Measurements from ENCODE around the gene AIG1. TPM values are rescaled to one million over a fixed set of nuclear protein-coding genes. Genes with fewer than 3 reads are reported as not detected.
A peak's percentile ranks its signal among the peaks of the same experiment; 100 is the strongest.

Gene AIG1
- total and polyA plus RNA-seq, 4 donors, result 19.9 to 31.7 (median 27.3) TPM

GRCh38 chr6:143062551-143062950, 1.9 kb downstream of the AIG1 start:
- no peak overlapping the region for H3K4me3 ChIP-seq
- peaks cover 0 to 14% (median 3%) of the 10 kb centered on the region in 5 donors for H3K4me1 ChIP-seq (ENCODE audit: control insufficient read depth in 5 of 5, insufficient read depth in 5 of 5, low read length in 5 of 5)
- no peak overlapping the region for H3K9ac ChIP-seq (ENCODE audit: insufficient read depth in 1 of 2, low read length in 2 of 2)
- no peak for ATAC-seq (ENCODE audit: insufficient read depth, low FRiP score)
- no peaks in the 10 kb centered on the region for H3K36me3 ChIP-seq (ENCODE audit: control insufficient read depth in 4 of 4, insufficient read depth in 4 of 4, low read length in 4 of 4)
- 96 to 98% methylated on average over 1 of the region's 1 CpG for WGBS, 2 donors
- DNase-seq, result peak in 1 of 3 donors; percentile 3
- H3K9me3 ChIP-seq (ENCODE audit: control insufficient read depth in 4 of 4, insufficient read depth in 3 of 4, low read length in 3 of 4), result no peaks in the 10 kb centered on the region
- H3K27me3 ChIP-seq (ENCODE audit: control insufficient read depth in 3 of 3, insufficient read depth in 3 of 3, low read length in 2 of 3), result no peaks in the 10 kb centered on the region
- no peak for TF ChIP-seq CTCF (IDR thresholded peaks at IDR 0.05; ENCODE audit: control extremely low read depth, extremely low read depth)
- H3K27ac ChIP-seq (ENCODE audit: low read depth in 1 of 2, low read length in 1 of 2), result peak overlapping the region in 1 of 2 donors; percentile 45

- Histone ChIP-seq H3K4me1 (ENCODE audit: control insufficient read depth in 5 of 5, insufficient read depth in 5 of 5, low read length in 5 of 5) (peaks cover 0 to 14% (median 3%) of the 10 kb centered on the region in 5 donors), H3K4me3 (no peak overlapping the region), H3K27me3 (ENCODE audit: control insufficient read depth in 3 of 3, insufficient read depth in 3 of 3, low read length in 2 of 3) (no peaks in the 10 kb centered on the region), H3K27ac (ENCODE audit: low read depth in 1 of 2, low read length in 1 of 2) (no peak overlapping the region), H3K36me3 (ENCODE audit: control insufficient read depth in 4 of 4, insufficient read depth in 4 of 4, low read length in 4 of 4) (no peaks in the 10 kb centered on the region), H3K9me3 (ENCODE audit: control insufficient read depth in 4 of 4, insufficient read depth in 3 of 4, low read length in 3 of 4) (no peaks in the 10 kb centered on the region), H3K9ac (ENCODE audit: insufficient read depth in 1 of 2, low read length in 2 of 2) (no peak overlapping the region)
- DNase-seq (no peak), ATAC-seq (ENCODE audit: insufficient read depth, low FRiP score) (no peak)
- no peak for TF ChIP-seq CTCF (IDR thresholded peaks at IDR 0.05; ENCODE audit: control extremely low read depth, extremely low read depth)
These were observed 2.9 kb downstream of the AIG1 start for GRCh38 chr6:143063631-143064030.

- Histone ChIP-seq H3K9ac (ENCODE audit: insufficient read depth in 1 of 2, low read length in 2 of 2) (no peak overlapping the region), H3K4me3 (no peak overlapping the region), H3K27me3 (ENCODE audit: control insufficient read depth in 3 of 3, insufficient read depth in 3 of 3, low read length in 2 of 3) (no peaks in the 10 kb centered on the region), H3K36me3 (ENCODE audit: control insufficient read depth in 4 of 4, insufficient read depth in 4 of 4, low read length in 4 of 4) (no peaks in the 10 kb centered on the region), H3K9me3 (ENCODE audit: control insufficient read depth in 4 of 4, insufficient read depth in 3 of 4, low read length in 3 of 4) (no peaks in the 10 kb centered on the region), H3K4me1 (ENCODE audit: control insufficient read depth in 5 of 5, insufficient read depth in 5 of 5, low read length in 5 of 5) (peaks cover 0 to 14% (median 3%) of the 10 kb centered on the region in 5 donors), H3K27ac (ENCODE audit: low read depth in 1 of 2, low read length in 1 of 2) (no peak overlapping the region)
- WGBS, 2 donors, result 94 to 97% methylated on average over 1 of the region's 1 CpG
- TF ChIP-seq CTCF (IDR thresholded peaks at IDR 0.05; ENCODE audit: control extremely low read depth, extremely low read depth), result no peak
- no peak for DNase-seq
- ATAC-seq (ENCODE audit: insufficient read depth, low FRiP score), result no peak
These were observed 3.6 kb downstream of the AIG1 start for GRCh38 chr6:143064271-143064670.
